Tibial nerve (tissue), 4 donors: ENCODE results near the gene ACAP1.

Experiments
- EP300 ChIP-seq, 2 donors: sonication (generic); formaldehyde crosslinking; IDR thresholded peaks; one replicate each; pipeline ENCODE4 v1.6.1; 2017; ENCODE audit warnings: antibody characterized with exemption in 2 of 2, mild to moderate bottlenecking in 1 of 2
- POLR2A ChIP-seq, 2 donors: fragments of 450-650 bp; IDR thresholded peaks; one replicate each; pipeline ENCODE4 v1.6.1; 2017; ENCODE audit warnings: antibody characterized with exemption in 2 of 2, mild to moderate bottlenecking in 2 of 2, moderate library complexity in 2 of 2
- TF ChIP-seq, protein P1 (sequence below), 5 experiments: fragments of 200-600 bp in 3 of 5; fragments of 450-650 bp in 2 of 5; sonication (generic) in 3 of 5; IDR thresholded peaks; one replicate each; pipeline ENCODE4 v1.5.1; 2016 to 2019; ENCODE audit warnings: antibody characterized with exemption in 5 of 5, mild to moderate bottlenecking in 3 of 5, moderate library complexity in 2 of 5

DNA sequence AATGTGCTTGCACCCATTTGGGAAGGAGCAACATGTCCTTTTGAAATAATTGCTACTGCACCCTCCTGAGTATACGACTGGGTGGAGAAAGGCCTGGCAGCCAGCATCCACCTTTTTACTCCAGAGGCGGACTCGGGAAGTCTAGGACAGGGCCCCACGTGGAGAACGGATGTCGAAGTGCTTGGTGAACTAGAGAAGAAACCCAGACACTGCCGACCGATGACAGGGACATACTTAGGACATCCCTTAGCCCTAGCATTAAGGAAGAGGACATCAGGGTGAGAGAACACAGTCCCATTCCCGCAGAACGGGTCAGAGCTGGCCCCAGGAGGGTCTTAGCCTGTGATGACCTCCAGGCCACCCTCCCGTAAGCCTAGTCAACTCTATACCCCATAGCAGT is 45.6 kb upstream of the ACAP1 start:
- TF ChIP-seq, protein P1, sequence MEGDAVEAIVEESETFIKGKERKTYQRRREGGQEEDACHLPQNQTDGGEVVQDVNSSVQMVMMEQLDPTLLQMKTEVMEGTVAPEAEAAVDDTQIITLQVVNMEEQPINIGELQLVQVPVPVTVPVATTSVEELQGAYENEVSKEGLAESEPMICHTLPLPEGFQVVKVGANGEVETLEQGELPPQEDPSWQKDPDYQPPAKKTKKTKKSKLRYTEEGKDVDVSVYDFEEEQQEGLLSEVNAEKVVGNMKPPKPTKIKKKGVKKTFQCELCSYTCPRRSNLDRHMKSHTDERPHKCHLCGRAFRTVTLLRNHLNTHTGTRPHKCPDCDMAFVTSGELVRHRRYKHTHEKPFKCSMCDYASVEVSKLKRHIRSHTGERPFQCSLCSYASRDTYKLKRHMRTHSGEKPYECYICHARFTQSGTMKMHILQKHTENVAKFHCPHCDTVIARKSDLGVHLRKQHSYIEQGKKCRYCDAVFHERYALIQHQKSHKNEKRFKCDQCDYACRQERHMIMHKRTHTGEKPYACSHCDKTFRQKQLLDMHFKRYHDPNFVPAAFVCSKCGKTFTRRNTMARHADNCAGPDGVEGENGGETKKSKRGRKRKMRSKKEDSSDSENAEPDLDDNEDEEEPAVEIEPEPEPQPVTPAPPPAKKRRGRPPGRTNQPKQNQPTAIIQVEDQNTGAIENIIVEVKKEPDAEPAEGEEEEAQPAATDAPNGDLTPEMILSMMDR (IDR thresholded peaks at IDR 0.05) = no peak
- no peak for TF ChIP-seq EP300 (IDR thresholded peaks at IDR 0.05)
- TF ChIP-seq POLR2A (IDR thresholded peaks at IDR 0.05) = no peak
